ENCODE results near the gene CISH. TPM values are rescaled to one million over a fixed set of nuclear protein-coding genes. Genes with fewer than 3 reads are reported as not detected.

CISH gene
- total and polyA plus RNA-seq, 9 of the 15 experiments (the other 6 are each of a cell fraction or from before 2014, with no cell fraction given): 1.7 to 47.7 (median 18.3) TPM

DNA sequence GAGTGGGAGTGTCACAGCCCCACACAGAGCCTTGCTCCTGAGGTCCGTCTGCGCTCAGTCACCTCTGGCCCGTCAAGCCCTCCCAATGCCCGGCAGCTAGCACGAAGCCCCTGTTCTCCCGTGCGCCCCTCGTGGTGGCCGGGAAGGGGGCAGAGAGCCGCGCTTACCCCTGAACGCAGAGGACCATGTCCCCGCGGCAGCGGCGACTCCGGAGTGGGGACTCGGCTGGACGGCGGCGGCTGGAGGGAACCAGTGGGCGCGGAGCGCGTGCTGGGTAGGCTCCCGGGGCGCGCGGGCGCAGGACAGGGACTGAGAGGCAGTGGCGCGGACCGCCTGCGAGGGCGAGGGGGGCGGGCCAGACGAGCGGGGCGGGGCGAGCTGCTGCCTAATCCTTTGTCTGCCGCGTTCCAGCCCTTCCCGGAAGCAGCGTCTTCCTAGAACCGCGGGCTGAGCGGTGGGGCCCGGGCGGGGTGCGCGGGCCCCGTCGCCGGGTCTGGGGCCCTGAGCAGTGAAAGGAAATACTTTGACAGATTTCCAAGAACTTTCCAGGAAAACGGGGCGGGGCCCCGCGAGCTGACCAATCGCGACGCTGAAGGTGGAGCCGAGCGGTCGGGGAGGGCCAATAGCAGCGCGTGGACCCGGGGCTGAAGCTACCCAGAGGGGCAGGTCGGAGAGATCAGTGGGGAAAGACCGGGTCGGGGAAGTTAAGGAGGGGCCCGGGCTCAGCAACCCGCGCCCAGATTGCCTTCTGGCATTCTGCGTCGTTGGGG, at the start of gene CISH (continued):
- TF ChIP-seq HMG20A (CRISPR knock-in tag; conservative IDR thresholded peaks at IDR 0.05) (no peak), ZNF695 (CRISPR knock-in tag; IDR thresholded peaks at IDR 0.05) (no peak), TEAD2 (tag; IDR thresholded peaks at IDR 0.05) (no peak), PRPF4 (IDR thresholded peaks at IDR 0.05; ENCODE audit: insufficient read depth, low read depth, low read length, poor library complexity, severe bottlenecking) (no peak), HDAC1 (IDR thresholded peaks at IDR 0.05) (peak in 1 of 2 experiments; percentile 80; a peak in 2 of 4 replicates), ZNF134 (CRISPR knock-in tag; conservative IDR thresholded peaks at IDR 0.05) (no peak), ZNF398 (CRISPR knock-in tag; IDR thresholded peaks at IDR 0.05) (no peak), TEAD4 (IDR thresholded peaks at IDR 0.05; ENCODE audit: low read length) (peak; percentile 63), TEAD4 (CRISPR knock-in tag; IDR thresholded peaks at IDR 0.05; ENCODE audit: borderline replicate concordance) (no peak), ZNF780A (CRISPR knock-in tag; IDR thresholded peaks at IDR 0.05) (no peak), RNF2 (IDR thresholded peaks at IDR 0.05) (no peak), MED1 (CRISPR knock-in tag; IDR thresholded peaks at IDR 0.05; ENCODE audit: borderline replicate concordance) (no peak), HEY1 (CRISPR knock-in tag; IDR thresholded peaks at IDR 0.05; ENCODE audit: borderline replicate concordance) (no peak), ZNF282 (CRISPR knock-in tag; IDR thresholded peaks at IDR 0.05) (no peak), PHF20 (IDR thresholded peaks at IDR 0.05; ENCODE audit: partially characterized antibody) (no peak), SETDB1 (IDR thresholded peaks at IDR 0.05; ENCODE audit: low read length) (no peak), TAF7 (tag; IDR thresholded peaks at IDR 0.05) (peak; percentile 76), GTF2A2 (tag; IDR thresholded peaks at IDR 0.05) (no peak), ZFPM2 (CRISPR knock-in tag; IDR thresholded peaks at IDR 0.05) (no peak), SMAD3 (CRISPR knock-in tag; conservative IDR thresholded peaks at IDR 0.05) (no peak), ZBTB8A (IDR thresholded peaks at IDR 0.05; ENCODE audit: partially characterized antibody) (no peak)
- TF ChIP-seq, protein P1, sequence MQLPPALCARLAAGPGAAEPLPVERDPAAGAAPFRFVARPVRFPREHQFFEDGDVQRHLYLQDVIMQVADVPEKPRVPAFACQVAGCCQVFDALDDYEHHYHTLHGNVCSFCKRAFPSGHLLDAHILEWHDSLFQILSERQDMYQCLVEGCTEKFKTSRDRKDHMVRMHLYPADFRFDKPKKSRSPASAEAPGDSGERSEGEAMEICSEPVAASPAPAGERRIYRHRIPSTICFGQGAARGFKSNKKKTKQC (CRISPR knock-in tag; IDR thresholded peaks at IDR 0.05): no peak; the same call in 1 of the 2 replicates
- TF ChIP-seq, protein P2, sequence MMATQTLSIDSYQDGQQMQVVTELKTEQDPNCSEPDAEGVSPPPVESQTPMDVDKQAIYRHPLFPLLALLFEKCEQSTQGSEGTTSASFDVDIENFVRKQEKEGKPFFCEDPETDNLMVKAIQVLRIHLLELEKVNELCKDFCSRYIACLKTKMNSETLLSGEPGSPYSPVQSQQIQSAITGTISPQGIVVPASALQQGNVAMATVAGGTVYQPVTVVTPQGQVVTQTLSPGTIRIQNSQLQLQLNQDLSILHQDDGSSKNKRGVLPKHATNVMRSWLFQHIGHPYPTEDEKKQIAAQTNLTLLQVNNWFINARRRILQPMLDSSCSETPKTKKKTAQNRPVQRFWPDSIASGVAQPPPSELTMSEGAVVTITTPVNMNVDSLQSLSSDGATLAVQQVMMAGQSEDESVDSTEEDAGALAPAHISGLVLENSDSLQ (IDR thresholded peaks at IDR 0.05): peak; percentile 78
- TF ChIP-seq, protein P3, sequence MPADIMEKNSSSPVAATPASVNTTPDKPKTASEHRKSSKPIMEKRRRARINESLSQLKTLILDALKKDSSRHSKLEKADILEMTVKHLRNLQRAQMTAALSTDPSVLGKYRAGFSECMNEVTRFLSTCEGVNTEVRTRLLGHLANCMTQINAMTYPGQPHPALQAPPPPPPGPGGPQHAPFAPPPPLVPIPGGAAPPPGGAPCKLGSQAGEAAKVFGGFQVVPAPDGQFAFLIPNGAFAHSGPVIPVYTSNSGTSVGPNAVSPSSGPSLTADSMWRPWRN (IDR thresholded peaks at IDR 0.05; ENCODE audit: low read depth): peak; percentile 73
- TF ChIP-seq, protein P4, sequence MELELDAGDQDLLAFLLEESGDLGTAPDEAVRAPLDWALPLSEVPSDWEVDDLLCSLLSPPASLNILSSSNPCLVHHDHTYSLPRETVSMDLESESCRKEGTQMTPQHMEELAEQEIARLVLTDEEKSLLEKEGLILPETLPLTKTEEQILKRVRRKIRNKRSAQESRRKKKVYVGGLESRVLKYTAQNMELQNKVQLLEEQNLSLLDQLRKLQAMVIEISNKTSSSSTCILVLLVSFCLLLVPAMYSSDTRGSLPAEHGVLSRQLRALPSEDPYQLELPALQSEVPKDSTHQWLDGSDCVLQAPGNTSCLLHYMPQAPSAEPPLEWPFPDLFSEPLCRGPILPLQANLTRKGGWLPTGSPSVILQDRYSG (tag; conservative IDR thresholded peaks at IDR 0.05; ENCODE audit: low read depth): no peak

Data from K562 (cell line).